ENCODE data around the gene MUC4. TPM values are rescaled to one million over a fixed set of nuclear protein-coding genes. Genes with fewer than 3 reads are reported as not detected.
A peak's percentile ranks its signal among the peaks of the same experiment; 100 is the strongest.

Gene MUC4
- total and polyA plus RNA-seq, 2 experiments from 2014 or later: 1.3 TPM

DNA sequence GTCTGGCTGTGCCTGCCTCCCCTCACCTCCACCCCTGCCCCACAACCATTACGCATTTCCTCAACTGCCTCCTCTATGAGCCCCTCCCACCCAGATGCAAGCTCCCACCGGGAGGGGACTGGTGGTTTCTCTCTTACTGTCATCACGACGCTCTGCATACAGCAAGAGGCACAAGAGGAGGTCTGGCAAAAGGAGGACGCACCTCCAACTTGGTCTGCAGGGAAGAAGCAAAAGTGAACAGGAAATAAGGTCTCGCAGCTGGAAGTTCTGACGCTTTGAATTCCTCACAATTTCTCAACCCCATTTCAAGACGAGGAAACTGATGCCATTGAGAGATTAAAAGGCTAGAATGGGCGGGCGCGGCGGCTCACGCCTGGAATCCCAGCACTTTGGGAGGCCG, 42.3 kb upstream of the MUC4 start:
- no peaks in the 10 kb centered on the region; the same call in 1 of the 2 replicates for H3F3A ChIP-seq (replicated peaks; ENCODE audit: low read depth)
- H3K36me3 Mint-ChIP-seq (ENCODE audit: low read depth): no peaks in the 10 kb centered on the region
- no peak overlapping the region for H3K27ac ChIP-seq (ENCODE audit: low read depth)
- H3K79me2 ChIP-seq (replicated peaks; ENCODE audit: insufficient read depth): no peaks in the 10 kb centered on the region
- H3K4me3 ChIP-seq: no peak overlapping the region
- H3K9me2 ChIP-seq (ENCODE audit: insufficient read depth): no peaks in the 10 kb centered on the region
- peaks cover 4% of the 10 kb centered on the region for H3K27me3 Mint-ChIP-seq (ENCODE audit: insufficient read depth, low read depth, poor library complexity)
- no peak for TF ChIP-seq EZH2 (IDR thresholded peaks at IDR 0.05; ENCODE audit: low read depth, unreplicated experiment)
- TF ChIP-seq, protein P1, sequence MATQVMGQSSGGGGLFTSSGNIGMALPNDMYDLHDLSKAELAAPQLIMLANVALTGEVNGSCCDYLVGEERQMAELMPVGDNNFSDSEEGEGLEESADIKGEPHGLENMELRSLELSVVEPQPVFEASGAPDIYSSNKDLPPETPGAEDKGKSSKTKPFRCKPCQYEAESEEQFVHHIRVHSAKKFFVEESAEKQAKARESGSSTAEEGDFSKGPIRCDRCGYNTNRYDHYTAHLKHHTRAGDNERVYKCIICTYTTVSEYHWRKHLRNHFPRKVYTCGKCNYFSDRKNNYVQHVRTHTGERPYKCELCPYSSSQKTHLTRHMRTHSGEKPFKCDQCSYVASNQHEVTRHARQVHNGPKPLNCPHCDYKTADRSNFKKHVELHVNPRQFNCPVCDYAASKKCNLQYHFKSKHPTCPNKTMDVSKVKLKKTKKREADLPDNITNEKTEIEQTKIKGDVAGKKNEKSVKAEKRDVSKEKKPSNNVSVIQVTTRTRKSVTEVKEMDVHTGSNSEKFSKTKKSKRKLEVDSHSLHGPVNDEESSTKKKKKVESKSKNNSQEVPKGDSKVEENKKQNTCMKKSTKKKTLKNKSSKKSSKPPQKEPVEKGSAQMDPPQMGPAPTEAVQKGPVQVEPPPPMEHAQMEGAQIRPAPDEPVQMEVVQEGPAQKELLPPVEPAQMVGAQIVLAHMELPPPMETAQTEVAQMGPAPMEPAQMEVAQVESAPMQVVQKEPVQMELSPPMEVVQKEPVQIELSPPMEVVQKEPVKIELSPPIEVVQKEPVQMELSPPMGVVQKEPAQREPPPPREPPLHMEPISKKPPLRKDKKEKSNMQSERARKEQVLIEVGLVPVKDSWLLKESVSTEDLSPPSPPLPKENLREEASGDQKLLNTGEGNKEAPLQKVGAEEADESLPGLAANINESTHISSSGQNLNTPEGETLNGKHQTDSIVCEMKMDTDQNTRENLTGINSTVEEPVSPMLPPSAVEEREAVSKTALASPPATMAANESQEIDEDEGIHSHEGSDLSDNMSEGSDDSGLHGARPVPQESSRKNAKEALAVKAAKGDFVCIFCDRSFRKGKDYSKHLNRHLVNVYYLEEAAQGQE (IDR thresholded peaks at IDR 0.05; ENCODE audit: unreplicated experiment): no peak
- no peak for TF ChIP-seq POLR2AphosphoS5 (IDR thresholded peaks at IDR 0.05; ENCODE audit: low read depth)
- TF ChIP-seq NANOG (IDR thresholded peaks at IDR 0.05; ENCODE audit: borderline replicate concordance): no peak
- no peak for TF ChIP-seq ZNF331 (CRISPR knock-in tag; IDR thresholded peaks at IDR 0.05; ENCODE audit: low read depth)
- TF ChIP-seq, protein P2, sequence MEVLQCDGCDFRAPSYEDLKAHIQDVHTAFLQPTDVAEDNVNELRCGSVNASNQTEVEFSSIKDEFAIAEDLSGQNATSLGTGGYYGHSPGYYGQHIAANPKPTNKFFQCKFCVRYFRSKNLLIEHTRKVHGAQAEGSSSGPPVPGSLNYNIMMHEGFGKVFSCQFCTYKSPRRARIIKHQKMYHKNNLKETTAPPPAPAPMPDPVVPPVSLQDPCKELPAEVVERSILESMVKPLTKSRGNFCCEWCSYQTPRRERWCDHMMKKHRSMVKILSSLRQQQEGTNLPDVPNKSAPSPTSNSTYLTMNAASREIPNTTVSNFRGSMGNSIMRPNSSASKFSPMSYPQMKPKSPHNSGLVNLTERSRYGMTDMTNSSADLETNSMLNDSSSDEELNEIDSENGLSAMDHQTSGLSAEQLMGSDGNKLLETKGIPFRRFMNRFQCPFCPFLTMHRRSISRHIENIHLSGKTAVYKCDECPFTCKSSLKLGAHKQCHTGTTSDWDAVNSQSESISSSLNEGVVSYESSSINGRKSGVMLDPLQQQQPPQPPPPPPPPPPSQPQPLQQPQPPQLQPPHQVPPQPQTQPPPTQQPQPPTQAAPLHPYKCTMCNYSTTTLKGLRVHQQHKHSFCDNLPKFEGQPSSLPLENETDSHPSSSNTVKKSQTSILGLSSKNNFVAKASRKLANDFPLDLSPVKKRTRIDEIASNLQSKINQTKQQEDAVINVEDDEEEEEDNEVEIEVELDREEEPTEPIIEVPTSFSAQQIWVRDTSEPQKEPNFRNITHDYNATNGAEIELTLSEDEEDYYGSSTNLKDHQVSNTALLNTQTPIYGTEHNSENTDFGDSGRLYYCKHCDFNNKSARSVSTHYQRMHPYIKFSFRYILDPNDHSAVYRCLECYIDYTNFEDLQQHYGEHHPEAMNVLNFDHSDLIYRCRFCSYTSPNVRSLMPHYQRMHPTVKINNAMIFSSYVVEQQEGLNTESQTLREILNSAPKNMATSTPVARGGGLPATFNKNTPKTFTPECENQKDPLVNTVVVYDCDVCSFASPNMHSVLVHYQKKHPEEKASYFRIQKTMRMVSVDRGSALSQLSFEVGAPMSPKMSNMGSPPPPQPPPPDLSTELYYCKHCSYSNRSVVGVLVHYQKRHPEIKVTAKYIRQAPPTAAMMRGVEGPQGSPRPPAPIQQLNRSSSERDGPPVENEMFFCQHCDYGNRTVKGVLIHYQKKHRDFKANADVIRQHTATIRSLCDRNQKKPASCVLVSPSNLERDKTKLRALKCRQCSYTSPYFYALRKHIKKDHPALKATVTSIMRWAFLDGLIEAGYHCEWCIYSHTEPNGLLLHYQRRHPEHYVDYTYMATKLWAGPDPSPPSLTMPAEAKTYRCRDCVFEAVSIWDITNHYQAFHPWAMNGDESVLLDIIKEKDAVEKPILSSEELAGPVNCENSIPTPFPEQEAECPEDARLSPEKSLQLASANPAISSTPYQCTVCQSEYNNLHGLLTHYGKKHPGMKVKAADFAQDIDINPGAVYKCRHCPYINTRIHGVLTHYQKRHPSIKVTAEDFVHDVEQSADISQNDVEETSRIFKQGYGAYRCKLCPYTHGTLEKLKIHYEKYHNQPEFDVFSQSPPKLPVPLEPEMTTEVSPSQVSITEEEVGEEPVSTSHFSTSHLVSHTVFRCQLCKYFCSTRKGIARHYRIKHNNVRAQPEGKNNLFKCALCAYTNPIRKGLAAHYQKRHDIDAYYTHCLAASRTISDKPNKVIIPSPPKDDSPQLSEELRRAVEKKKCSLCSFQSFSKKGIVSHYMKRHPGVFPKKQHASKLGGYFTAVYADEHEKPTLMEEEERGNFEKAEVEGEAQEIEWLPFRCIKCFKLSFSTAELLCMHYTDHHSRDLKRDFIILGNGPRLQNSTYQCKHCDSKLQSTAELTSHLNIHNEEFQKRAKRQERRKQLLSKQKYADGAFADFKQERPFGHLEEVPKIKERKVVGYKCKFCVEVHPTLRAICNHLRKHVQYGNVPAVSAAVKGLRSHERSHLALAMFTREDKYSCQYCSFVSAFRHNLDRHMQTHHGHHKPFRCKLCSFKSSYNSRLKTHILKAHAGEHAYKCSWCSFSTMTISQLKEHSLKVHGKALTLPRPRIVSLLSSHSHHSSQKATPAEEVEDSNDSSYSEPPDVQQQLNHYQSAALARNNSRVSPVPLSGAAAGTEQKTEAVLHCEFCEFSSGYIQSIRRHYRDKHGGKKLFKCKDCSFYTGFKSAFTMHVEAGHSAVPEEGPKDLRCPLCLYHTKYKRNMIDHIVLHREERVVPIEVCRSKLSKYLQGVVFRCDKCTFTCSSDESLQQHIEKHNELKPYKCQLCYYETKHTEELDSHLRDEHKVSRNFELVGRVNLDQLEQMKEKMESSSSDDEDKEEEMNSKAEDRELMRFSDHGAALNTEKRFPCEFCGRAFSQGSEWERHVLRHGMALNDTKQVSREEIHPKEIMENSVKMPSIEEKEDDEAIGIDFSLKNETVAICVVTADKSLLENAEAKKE (CRISPR knock-in tag; IDR thresholded peaks at IDR 0.05): no peak
- TF ChIP-seq, protein P3, sequence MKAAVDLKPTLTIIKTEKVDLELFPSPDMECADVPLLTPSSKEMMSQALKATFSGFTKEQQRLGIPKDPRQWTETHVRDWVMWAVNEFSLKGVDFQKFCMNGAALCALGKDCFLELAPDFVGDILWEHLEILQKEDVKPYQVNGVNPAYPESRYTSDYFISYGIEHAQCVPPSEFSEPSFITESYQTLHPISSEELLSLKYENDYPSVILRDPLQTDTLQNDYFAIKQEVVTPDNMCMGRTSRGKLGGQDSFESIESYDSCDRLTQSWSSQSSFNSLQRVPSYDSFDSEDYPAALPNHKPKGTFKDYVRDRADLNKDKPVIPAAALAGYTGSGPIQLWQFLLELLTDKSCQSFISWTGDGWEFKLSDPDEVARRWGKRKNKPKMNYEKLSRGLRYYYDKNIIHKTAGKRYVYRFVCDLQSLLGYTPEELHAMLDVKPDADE (IDR thresholded peaks at IDR 0.05): no peak
- TF ChIP-seq, protein P4, sequence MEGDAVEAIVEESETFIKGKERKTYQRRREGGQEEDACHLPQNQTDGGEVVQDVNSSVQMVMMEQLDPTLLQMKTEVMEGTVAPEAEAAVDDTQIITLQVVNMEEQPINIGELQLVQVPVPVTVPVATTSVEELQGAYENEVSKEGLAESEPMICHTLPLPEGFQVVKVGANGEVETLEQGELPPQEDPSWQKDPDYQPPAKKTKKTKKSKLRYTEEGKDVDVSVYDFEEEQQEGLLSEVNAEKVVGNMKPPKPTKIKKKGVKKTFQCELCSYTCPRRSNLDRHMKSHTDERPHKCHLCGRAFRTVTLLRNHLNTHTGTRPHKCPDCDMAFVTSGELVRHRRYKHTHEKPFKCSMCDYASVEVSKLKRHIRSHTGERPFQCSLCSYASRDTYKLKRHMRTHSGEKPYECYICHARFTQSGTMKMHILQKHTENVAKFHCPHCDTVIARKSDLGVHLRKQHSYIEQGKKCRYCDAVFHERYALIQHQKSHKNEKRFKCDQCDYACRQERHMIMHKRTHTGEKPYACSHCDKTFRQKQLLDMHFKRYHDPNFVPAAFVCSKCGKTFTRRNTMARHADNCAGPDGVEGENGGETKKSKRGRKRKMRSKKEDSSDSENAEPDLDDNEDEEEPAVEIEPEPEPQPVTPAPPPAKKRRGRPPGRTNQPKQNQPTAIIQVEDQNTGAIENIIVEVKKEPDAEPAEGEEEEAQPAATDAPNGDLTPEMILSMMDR (conservative IDR thresholded peaks at IDR 0.05; ENCODE audit: low read depth in 2 of 2): no peak
- no peak for TF ChIP-seq CREB1 (CRISPR knock-in tag; IDR thresholded peaks at IDR 0.05; ENCODE audit: low read depth)
- no peak for TF ChIP-seq ZNF114 (CRISPR knock-in tag; IDR thresholded peaks at IDR 0.05)
- no peak for TF ChIP-seq JUNB (IDR thresholded peaks at IDR 0.05; ENCODE audit: unreplicated experiment)
- no peak for TF ChIP-seq EZH2phosphoT487 (IDR thresholded peaks at IDR 0.05; ENCODE audit: unreplicated experiment)
- H3K27ac Mint-ChIP-seq: peak overlapping the region; percentile 20; the same call in 1 of the 2 replicates
- DNase-seq (ENCODE audit: low spot score): no peak
- H3K36me3 ChIP-seq (ENCODE audit: insufficient read depth): no peaks in the 10 kb centered on the region
- H3K4me2 ChIP-seq: no peak overlapping the region
- no peak overlapping the region for H2AFZ ChIP-seq
- H3K9me3 Mint-ChIP-seq: no peaks in the 10 kb centered on the region; the same call in 2 of the 3 replicates
- no peaks in the 10 kb centered on the region for H3K4me1 ChIP-seq (ENCODE audit: insufficient read depth)
- H3K4me3 Mint-ChIP-seq: no peak overlapping the region
- H3K4me1 Mint-ChIP-seq: peaks cover 5% of the 10 kb centered on the region
- H3K27me3 ChIP-seq (ENCODE audit: insufficient read depth): no peaks in the 10 kb centered on the region
- ATAC-seq: no peak
- H4K20me1 ChIP-seq (replicated peaks; ENCODE audit: insufficient read depth): no peaks in the 10 kb centered on the region
